DMS153 treated with DMSO at 0.1 percent for 48 hours (cell line): ENCODE results near the gene PCIF1.

ENCODE experiments used
- DNase-seq: peaks from one replicate; lab custom pipeline; 2025; ENCODE audit not compliant: unreplicated experiment; lab: John Stamatoyannopoulos, UW

The PCIF1 gene

DNA sequence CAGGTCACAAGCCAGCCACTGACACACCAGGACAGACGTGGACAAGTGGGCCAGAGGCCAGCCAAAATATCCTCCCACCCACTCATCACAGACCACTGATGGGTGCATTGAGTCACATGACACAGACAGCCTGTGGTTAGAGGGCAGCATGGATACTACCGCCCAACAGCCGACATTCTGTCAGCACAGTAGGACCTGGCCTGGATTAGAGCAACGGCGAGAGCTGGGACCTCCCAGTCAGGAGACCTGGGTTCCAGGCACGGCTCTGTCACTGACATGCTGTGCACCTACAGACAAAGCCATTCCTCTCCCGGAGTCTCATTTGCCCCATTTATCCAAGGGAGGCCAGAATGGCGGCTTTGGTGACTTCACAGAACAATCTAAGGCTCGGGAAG, 29.5 kb downstream of the PCIF1 start:
- DNase-seq, result no peak

DNA sequence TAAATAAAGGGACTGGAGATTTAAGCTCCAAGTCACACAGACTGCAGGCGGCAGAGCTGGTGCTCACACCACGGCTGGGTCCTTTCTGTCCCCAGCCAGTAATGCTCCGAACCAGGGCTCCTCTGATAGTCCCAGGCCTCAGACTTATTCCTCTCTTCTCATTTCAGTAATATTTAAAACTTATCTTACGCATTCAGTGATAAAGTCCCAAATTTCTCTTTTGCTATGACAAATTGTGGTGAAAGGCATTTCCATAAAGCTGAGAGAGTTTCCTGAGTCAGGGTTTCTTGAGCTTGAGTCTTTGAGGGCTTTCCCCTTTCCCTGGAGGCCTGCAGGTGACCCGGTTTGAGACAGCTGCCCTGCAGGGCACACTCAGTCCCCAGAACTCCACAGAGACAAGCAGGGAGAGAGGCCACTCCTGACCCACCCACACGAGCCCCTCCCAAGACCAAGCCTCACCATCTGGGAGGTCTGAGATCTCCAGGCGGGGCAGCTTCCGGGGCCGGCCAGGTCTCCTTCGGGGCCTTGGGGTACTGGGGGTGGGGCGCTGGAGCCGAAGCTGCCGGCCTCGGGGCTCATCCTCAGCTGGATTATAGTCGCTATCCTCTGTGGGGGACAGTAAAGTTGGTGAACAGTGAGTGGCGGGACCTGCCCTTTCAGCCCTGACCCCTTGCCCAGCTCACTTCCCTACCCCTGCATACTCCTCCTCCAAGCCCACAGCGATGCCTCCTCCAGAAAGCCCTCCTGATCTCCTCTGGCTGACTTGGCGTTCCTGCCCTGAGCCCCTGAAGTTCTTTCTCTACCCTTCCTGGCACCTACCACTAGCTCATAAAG, 30.9 kb downstream of the PCIF1 start:
- DNase-seq, result no peak

DNA sequence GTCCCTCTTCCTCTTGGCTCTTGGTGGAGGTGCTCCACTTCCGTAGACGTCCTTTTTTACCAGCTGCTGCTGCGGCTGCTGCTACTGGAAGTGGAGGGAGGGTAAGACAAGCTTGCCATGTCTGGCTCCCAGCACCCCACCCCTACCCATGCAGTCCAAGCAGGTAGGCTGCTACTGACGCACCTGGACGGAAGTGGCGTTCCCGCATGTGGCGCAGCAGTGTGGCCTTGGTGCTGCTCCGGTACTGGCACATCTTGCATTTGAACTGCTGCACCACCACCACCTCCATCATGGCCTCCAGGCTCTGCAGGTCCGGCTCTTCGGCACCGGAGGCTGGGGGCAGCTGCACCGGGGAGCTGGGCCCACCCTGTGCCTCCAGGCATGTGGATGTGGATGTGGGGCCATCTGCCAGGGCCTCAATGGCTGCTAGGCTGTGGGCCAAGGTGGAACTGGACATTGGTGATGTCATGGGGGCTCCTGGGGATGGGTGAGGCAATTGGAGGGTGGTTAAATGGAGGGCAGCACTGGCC, 33.1 kb downstream of the PCIF1 start:
- DNase-seq, result no peak

DNA sequence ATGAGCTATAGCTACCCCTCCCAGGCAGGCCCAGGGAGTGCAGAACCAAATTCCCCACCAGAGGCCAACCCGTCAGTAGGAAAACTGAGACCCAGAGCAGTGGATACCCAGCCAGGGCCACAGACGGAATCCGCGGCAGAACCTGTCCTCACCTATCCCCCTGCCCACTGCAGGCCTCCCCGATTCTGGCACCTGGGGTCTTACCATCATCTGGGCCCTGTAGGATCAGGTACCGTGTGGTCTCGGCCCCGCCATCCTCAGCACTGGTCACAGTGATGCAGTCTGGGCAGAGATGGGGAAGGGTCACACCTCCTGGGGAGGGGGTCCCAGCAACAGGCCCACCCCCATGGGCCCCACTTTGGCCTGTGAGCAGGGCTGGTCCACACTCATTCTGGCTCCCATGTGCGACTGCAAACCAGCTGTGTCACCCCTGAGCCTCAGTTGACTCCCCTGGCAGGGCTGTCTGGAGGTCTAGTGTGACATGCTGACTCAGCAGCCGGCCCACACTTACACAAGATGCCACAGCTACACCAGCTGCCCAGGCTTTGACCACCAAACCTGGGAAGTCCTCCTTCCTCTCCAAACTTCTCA, 33.7 kb downstream of the PCIF1 start:
- no peak for DNase-seq

DNA sequence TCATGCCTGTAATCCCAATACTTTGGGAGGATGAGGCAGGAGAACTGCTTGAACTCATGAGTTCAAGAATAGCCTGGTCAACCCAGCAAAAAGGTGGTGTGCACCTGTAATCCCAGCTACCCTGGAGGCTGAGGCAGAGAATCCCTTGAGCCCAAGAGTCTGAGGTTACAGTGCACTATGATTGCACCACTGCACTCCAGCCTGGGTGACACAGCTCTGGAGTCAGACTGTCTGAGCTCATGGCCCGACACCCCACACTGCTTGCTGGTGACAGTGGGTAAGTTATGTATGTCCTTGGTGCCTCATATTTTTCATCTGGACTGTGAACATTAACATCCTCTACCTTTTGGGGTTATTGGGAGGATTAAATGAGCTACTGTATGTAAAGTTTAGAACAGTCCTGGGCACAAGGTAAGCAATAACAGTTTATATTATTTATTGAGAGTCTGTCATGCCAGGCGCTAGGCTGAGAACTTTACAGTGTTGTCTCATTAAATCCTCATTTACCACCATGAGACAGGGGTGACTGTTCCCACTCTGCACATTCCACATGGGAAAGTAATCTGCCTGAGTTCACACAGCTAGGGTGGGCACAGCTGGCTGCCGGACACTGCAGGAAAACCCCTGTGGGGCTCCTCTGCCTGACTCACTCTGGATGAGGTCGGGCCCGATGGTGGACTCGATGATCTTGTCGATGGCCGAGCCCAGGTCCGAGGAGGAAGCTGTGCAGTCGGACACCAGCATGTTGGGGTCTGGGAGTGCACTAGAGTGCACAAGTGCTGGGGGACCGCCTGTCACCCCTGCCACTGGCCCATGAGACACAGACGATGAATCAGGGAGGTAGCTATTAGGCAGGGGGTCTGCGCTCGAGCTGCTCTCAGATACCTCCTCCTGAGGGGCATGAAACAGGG, 34.6 kb downstream of the PCIF1 start:
- DNase-seq, result no peak

DNA sequence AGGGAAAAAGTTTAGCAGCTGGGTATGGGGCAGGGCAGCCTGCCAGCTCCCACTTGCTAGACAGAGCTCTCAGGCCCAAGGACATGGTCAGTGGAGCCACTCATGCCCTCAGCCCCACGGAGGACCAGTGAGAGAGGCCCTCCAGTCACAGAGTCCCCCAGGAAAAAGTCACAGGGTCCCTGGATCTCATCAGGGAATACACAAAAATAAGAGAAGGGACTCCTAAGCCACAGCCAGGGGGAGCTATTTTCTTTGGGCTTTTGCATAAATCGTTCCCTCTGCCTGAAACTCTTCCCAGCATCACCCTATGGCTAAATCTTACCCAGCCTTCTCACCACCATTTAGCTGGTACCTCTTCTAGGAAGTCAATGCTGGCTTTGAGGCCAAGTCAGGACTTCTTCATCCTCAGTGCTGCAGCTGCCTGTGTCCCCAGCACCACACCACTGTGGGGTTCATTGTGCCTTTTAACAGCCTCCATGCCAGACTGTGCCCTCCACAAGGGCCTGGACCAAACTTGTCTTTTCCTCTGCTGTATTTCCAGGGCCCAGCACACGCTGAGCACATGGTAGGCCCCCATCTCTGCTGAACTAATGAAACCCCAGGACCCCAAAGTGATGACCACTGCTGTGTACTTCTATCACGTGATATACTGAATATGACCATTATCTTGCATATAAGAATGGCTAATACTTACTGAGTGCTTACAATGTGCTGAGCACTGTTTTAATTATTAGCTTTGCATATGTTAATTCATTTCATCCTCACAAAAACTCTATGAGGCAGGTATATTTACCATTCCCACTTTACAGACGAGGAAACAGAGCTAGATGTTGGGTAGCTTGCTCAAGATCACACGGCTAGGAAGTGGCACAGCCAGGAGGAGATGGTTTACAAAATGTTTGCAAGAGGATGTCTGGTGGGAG, 35.5 kb downstream of the PCIF1 start:
- DNase-seq, result no peak

DNA sequence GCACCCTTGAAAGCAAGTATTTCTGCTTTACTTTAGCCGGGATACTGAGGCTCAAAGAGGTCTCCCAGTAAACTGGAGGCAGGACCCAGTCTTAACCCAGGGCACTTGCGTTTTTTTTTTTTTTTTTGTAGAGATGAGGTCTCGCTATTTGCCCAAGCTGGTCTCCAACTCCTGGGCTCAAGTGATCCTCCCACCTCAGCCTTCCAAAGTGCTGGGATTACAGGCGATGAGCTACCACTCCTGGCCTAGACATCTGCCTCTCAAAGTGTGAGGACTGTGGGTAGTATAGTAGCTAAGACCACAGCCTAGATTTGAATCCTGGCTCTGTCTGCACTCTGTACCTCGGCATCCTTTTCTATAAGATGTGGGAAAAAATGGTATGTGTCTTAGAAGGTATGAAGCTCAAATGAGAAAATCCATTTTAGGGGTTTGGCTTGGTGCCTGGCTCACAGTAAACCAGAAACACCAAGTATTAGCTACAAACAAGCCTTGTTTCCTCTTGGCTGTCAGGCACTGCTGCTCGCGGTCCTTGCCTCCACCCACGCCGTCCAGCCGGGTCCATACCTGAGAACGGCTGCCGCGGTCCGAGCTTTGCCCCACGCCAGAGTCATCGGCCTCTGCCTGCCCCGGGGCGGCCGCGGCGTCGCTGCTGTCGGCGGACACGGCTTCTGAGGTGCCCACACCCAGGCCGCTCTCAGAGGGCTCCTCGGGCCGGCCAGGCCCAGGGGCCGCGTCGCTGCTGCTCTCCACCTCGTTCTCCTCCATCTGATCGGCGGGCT, 36.4 kb downstream of the PCIF1 start:
- no peak for DNase-seq

DNA sequence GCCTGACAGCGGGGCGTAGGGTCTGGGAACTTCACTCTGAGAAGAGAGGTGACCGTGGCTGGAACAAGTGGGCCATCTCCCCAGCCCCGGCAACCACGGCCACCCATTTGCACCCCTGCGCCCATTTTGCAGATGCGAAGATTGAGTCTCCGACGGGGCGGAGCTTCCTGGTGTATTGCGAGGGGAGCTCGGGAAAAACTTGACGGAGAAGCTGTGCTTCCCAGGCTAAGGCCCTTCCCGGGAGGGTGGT, 36.9 kb downstream of the PCIF1 start:
- DNase-seq, result no peak

DNA sequence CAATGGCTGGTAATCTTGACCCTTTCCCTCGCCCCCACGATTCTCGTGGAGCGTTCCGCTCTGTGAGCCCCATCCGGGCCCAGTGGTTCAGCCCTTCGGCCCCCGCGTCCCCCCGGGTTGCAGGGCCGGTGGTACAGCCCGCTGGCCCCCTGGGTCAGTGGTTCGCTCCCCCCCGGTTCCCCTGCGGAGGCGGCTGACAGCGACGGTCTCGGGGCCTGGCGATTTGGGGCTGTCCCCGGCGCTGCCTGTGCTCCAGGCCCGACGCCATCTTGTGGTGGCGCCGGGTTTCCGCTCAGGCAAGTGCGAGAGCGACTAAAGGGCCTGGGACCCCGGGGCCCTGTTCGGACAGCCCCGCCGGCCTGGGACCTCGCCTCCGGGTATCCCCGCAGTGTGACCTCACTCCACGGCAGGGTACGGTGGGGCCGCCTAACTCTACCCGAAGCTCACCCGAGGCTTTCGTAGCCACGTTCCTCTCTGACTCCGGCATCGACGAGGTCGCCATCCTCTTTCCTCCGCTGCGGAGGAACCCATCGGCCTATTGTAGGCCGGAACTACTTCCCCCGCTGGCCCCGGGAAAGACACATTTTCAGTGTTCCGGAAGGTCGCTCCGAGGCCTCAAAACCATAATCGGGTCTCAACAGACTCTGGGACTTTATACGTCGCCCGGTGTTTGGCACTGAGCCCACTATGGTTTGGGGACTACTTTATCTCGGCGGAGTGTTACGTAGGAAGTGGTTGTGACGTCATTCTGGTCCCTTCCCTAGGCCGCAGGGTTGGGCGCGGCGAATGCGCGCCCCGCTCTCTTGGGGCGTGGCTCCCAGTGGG, 37.4 kb downstream of the PCIF1 start, which contains the start of gene ZNF335:
Gene ZNF335, minus strand, starts transcription at position 529 of the 825 bp plus-strand sequence. CDS start 793 bp downstream, outside the sequence.
- peak; percentile 85 for DNase-seq

DNA sequence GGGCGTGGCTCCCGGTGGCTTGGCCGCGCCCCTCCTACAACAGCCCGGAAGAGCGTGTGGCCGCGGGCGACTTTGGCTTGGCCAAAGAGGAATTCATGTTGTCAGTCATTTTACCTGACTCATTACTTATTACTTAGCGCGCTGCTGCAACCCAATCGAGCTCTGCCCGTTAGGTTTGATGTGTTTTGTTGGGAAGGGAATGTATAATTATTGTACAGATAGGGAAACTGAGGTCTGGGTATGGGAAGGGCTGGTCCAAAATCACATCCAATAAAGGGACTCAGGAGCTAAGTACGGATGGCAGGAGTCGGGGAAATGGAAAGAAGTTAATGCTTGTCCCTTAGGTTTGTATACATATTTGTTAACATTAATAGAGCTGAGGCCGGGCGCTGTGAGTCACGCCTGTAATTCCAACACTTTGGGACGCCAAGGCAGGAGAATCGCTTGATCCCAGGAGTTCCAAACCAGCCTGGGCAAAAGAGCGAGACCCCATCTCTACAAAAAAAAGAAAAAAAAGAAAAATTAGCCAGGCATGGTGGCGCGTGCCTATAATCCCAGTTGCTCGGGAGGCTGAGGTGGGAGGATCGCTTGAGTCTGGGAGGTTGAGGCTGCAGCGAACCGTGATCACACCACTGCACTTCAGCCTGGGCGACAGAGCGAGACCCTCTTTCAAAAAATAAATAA, 38.2 kb downstream of the PCIF1 start:
- DNase-seq, result no peak

DNA sequence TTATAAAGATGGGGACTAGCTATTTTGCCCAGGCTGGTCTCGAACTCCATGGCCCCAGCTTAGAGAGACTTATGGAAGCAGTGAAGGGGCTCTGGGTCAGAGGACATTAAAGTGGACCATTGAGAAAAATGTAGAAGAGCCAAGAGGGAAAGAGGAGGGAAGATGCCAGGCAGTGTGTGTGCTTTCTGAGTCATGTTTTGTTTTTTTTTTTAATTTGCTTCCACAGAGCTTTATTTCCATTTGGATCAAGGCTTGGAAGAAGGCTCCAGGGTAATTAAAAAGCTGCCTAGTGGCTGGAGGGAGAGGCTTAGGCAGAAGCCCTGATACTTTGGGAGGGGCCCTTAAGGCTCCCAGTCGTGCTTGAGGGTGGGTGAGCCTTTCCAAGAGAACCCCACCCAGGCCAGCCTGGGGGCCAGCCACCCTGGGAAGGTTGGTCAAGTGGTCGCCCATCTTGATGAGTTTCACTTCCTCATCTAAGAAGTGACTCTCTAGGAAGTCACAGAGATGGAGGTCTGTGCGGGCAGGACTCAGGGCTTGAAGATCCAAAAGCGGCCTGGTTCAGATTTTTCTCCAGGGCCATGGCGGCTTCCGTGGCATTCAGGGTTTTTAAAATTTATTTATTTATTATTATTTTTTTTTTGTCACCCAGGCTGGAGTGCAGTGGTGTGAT, 40.5 kb downstream of the PCIF1 start:
- DNase-seq, result no peak

DNA sequence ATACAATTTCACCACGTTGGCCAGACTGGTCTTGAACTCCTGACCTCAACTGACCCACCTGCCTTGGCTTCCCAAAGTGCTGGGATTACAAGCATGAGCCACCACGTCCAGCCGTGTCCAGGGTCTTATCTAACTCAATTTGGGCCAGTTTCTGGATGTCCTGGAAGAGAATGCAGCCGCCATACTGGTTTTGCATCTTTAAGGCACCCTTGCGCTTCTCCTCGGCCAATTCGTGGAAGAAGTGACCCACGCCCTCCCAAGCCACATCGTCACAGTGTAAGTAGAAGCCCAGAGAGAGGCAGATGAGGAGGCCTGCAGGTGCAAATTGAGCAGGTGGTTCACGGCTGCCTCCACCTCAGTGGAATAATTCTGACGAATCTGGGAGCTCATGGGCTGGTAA, 41.2 kb downstream of the PCIF1 start:
- no peak for DNase-seq

DNA sequence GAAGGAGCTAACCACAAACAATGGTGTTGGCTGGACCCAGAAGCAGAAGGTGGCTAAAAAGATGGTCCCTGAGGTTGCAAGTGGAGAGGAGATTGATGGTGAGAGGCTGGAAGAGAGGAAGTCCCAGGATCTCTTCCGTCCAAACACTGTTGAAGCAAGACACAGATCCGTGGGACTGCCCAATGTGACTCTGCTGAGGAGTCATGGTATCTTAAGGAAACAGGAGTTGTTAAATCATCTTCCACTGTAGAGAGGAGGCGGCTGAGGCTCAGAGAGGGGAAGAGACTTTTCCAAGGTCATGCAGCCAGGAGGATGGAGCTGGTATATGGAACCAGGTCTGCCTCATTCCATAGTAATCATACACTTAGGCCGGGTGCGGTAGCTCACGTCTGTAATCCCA, 41.6 kb downstream of the PCIF1 start:
- no peak for DNase-seq

DNA sequence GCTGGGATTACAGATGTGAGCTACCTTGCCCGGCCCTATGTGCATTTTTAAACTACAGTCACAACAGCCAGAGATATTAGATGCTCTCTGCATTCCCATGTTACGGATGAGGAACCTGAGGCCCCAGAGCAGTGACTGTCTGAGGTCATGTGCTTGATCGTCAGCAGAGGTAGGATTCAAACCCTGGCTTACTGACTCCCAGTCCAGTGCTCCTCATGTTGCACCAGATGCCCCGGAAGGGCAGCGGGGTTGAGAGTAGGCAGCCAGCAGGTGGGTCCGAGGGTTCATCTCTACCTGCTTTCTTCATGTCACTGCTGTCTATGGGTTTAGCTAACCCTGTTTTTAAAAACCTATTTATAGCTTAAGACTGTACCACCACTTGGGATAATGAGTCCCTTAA, 46.8 kb downstream of the PCIF1 start:
- no peak for DNase-seq

DNA sequence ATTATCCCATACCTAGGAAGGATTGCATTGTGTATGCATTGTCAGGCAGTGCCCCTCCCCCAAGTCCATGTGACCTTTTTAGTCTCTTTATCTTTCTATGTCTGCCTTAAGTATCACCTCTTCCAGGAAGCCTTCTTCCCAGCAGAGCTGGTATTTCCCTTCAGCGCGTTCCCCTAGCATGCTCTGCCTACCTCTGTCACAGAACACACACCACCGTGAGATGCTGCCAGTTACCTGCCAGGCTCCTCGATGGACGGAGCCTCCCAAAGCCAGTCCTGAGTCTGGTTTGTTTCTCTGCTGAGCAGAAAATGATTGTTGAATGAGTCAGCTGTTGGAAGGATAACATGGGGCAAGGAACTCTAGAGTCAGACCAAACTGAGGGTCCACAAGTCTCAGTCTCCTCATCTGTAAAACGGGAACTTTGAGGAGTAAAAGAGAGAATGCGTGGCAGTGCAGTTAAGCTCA, 48.8 kb downstream of the PCIF1 start:
- no peak for DNase-seq

DNA sequence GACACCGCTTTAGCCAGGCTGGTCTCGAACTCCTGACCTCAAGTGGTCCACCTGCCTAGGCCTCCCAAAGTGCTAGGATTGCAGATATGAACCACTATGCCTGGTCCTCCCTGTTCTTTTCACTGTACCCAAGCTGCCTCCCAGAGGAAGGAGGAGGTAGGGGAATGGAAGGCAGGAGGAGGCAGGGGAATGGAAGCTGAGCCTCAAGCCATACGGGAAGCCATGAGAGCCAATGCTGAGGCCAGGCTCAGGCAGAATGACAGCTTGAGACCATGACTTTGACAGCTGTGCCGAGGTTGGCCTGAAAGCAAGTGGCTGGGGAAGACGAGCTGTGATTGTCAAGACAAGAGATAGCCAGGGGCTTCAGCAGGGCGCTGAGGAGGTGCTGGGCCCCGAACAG, 51.1 kb downstream of the PCIF1 start:
- no peak for DNase-seq

DNA sequence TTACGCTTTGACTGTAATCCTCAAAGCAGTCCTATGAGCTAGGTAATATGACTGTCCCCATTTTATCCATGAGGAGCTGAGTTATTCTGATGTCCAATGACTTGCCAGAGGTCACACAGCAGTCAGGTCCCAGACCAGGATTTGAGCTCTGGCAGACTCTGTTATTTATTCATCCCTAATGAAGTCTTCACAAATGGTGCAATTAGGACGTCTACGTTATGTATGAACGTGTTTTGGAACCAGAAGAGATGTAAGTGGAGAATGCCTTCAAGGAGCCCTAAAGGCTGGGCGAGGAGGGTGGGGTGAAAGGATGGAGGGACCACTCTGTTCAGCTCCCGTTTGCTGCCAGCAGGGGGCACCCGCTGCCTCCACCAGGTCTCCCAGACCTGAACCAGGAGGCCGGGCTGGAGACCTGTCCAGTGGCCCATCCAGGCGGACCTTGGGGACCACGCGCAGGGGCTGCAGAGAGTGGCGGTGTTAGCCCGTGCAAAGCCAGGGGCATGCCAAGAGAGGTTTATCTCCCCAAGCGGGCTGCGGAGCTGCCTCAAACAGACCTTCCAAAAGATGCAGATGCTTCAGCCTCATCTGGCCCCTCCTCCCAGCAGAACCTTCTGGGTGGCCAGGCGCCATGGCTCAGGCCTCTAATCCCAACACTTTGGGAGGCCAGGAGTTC, 52.8 kb downstream of the PCIF1 start:
- no peak for DNase-seq
